GM18511 (cell line): Measurements from ENCODE around the gene KPNA4.
"Not testable (repeated sequence)": the region's sequence is repeated elsewhere in the genome, so short reads cannot be mapped to it uniquely, and the experiment has no call there.

Experiments used
- ATAC-seq: cut with Tn5 transposase; IDR thresholded peaks from one replicate; pipeline ENCODE4 v1.9.1; 2021; ENCODE audit warnings: mild to moderate bottlenecking, moderate library complexity; ENCODE audit not compliant: unreplicated experiment

KPNA4 gene

DNA sequence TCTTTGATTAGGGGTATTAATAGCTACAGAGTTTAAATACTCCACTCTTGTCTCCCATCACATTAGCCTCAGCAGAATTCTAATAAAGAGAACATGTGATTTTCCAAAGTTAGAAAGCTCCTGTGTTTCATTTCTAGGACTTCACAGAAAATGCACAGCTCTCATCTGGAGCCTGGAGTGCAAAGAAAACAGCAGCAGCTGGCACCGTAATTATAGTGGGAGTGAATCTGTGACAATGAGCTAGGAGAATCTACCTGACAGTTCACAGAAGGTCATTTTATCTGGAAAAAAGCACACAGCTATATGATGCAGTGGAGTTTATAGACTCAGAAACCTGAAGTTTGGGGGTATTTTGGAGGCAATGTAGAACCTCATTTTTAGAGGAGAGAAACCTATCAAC lies 110.4 kb downstream of the KPNA4 start:
- ATAC-seq, result no peak

DNA sequence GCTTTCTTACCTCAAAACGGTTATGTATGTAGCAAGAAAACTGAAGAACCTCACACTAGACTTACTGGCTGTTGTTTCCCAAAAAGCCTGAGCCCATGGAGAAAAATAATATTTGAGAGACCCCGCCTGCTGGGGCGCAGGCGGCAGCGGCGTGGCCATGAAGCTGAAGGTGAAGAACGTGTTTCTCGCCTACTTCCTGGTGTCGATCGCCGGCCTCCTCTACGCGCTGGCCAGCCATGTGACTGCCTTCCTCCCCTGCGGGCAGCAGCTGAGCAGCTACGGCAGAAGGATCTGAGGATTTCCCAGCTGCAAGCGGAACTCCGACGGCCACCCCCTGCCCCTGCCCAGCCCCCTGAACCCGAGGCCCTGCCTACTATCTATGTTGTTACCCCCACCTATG lies 113.1 kb downstream of the KPNA4 start:
- ATAC-seq, result not testable (repeated sequence)

DNA sequence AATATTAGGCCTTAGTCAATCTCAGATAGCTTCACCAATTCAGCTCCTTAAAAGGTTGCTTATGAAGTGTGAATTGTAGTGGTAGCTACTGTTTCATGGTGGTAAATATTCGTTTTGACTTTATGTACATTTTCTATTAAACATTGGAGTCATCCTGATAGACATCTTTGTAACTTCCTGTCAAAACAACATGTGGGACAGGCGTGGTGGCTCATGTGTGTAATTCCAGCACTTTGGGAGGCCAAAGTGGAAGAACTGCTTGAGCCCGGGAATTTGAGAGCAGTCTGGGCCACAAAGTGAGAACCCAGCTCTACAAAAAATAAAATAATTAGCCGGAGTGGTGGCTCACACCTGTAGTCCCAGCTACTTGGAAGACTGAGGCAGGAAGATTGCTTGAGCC lies 113.8 kb downstream of the KPNA4 start:
- no peak for ATAC-seq

DNA sequence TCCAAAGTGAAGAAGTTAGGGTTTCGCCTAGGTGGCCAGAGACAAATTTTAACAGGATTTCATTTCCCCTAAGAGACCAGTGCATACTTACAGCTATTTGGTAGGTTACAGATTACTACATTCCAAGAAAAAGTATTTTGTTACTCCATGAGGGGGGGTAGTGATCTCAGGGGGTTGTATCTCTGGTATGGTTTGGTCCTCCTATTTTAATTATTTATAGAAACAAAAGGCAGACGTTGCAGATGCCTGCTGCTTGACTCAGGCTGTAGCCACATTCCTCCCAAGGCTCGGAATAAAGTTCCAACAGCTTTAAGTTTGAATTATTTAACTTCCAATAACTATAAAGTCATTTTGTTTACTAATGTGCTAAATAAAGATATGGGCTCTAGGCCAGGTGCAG lies 114.5 kb downstream of the KPNA4 start:
- ATAC-seq, result no peak

DNA sequence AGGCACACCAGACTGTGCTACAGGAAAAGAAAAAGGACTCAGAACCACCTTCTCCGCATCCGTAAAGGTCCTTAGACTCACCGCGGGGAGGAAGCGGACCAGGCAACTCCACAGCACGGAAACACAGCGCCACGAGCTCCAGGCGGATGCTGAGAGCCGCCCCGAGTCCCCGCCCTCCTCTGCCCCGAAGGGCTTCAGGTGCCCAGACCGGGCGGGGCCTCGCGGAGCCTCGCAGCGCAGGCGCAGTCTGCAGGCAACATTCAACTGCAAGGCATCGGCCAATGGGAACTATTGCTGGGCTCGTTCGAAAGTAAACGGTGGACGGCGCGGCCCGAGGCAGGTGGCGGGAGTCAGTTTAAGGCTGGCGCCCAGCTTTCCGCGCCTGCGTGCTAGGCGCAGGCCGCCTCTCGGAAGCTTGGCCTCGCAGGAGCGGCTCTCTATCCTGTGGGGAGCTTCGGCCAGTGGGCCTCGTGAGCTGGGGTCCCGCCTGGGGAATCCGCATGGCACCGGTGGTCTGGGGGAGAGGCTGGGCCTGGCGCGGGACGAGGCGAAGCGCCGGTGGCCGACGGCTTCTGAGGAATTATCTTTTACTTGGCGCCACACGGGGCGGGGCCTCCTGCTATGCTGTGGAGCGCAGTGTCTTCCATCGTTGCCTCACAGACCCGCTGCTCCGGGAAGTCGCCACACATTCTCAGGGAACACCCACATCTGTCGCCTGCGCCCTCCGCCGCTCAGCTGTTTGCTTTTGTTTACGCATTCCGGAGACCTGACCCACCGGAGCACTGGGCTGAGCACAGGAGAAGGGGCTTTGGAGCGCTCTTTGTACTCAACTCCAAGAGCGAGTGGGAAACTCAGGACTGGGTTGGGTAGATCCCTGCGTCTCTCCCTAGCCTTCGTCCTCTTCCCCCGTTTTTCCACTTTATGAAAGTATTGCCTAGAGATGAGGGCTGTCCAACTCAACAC lies 115.5 kb downstream of the KPNA4 start, which contains the start of gene TRIM59:
Gene TRIM59, minus strand, starts transcription at position 151 of the 963 bp plus-strand sequence. CDS start 10,603 bp downstream, outside the sequence.
- ATAC-seq, result peak; percentile 93

DNA sequence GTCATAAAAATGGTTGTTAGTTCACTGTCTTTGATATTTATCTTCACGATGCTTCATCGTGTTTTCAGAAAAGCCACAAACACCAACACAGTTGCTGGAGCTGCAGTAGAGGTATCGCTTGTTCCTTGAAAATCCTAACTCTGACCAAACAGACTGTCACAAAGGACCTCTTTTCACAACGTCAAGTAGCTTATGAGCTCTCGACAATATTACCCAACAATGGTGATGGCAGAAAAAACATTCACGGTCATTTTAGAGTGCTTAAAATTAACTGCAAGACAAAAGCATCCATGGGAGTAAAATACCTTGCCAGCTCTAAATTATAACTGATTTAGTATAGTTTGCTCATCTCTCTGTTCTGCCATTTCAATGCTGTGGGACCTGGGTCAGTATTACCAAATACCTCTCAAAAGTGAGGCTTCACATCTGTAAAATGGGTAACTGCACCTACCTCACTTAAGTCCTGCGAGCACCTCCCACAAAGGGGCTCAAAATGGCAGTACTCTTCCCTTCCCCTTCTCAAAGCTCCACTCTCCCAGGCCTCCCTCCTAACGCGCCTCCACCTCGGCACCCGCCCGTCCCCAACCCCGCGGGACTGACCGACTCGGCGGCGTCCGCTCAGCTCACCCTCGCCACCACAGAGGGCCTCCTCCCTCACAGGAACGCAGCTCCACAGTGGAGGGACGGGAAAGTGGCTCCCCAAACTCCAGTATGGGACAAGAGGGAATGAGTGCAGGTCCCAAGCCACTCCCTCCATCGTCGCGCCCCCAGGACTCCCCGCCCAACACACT lies 116.3 kb downstream of the KPNA4 start:
- ATAC-seq, result peak; percentile 51

DNA sequence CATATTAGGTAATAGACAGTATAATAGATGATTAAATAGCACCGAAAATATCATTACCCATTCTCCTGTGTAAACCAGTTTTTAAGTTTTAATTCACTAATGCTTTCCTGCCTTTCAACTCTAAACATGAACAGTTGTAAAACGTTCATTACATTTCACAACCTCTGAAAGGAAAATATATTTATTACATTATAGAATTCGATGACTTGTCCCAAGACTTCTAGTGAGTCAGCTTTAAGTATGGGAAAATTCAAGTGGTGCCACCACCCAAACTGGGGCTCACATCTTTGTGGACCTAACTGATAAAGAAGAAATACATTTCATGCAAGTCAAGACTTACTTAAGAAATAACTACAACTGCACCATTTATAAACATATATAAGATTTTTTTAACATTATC lies 117.8 kb downstream of the KPNA4 start:
- no peak for ATAC-seq

DNA sequence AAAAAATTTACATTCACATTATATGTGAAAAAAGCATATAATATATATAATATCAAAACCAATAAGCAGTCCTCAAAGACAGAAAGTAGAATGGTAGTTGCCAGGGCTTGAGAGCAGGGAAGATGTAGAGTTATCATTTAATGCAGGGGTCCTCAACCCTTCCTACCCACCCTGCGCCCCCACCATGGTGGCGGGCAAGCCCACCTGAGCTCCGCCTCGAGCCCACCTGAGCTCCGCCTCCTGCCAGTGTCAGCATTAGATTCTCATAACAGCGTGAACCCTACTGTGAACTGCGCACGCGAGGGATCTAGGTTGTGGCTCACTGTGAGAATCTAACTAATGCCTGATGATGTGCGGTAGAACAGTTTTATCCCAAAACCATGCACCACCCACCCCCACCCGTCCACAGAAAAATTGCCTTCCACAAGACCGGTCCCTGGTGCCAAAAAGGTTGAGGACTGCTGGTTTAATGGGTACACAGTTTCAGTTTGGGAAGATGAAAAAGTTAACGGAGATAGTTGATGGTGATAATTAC lies 118.8 kb downstream of the KPNA4 start:
- no peak for ATAC-seq

DNA sequence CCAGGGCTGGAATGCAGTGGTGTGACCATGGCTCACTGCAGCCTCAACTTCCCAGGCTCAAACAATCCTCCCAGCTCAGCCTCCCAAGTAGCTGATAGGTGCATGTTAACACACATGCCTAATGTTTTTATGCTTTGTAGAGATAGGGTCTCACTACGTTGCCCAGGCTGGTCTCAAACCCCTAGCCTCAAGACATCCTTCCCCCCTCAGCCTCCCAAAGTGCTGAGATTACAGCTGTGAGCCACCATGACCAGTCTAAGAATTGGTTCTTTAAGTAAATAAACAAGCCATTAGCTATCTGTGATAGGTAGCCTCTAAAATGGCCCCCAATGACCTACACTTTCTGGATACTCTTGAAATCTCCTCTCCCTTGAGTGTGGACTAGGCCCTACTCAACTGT lies 119.5 kb downstream of the KPNA4 start:
- ATAC-seq, result no peak
